ENCODE results near the gene CCDC33. TPM values are rescaled to one million over a fixed set of nuclear protein-coding genes. Genes with fewer than 3 reads are reported as not detected.

Gene CCDC33
- total RNA-seq, 4 donors from 2014 or later: 0.40 TPM; not detected in 3

DNA sequence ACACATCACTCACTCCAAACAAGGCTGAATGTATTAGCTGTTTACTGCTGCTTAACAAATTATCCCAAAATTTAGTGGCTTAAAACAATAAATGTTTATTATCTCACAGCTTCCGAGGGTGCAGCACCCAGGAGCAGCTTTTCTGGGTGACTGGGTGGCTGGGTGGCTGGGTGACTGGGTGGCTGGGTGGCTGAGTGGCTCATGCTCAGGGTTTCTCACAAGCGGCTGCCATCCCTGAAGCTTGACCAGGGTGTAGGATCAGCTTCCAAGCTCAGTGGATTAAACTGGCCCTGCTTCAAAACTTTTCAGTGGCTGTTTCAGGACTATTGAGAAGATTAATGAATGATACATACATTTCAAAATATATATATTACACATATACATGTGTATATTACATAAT is 133.6 kb downstream of the CCDC33 start:
- DNase-seq: peak in 1 of 3 donors; percentile 7
- H3K27ac ChIP-seq: no peak overlapping the region
- TF ChIP-seq POLR2A (IDR thresholded peaks at IDR 0.05): no peak
- no peak for TF ChIP-seq CTCF (IDR thresholded peaks at IDR 0.05)
- H3K9me3 ChIP-seq: no peaks in the 10 kb centered on the region
- H3K4me3 ChIP-seq: no peak overlapping the region
- H3K36me3 ChIP-seq: no peaks in the 10 kb centered on the region
- H3K4me1 ChIP-seq: peaks cover 0 to 9% (median 3%) of the 10 kb centered on the region in 4 donors
- H3K27me3 ChIP-seq: no peaks in the 10 kb centered on the region

- Histone ChIP-seq H3K27ac (no peak overlapping the region), H3K27me3 (no peaks in the 10 kb centered on the region), H3K4me1 (peaks cover 0 to 13% (median 3%) of the 10 kb centered on the region in 4 donors), H3K4me3 (no peak overlapping the region), H3K36me3 (no peaks in the 10 kb centered on the region), H3K9me3 (no peaks in the 10 kb centered on the region)
- no peak for TF ChIP-seq POLR2A (IDR thresholded peaks at IDR 0.05)
- TF ChIP-seq CTCF (IDR thresholded peaks at IDR 0.05): no peak
- peak in 1 of 3 donors; percentile 2 for DNase-seq
Measured at GRCh38 chr15:74370471-74370870, 134.3 kb downstream of the CCDC33 start.

DNA sequence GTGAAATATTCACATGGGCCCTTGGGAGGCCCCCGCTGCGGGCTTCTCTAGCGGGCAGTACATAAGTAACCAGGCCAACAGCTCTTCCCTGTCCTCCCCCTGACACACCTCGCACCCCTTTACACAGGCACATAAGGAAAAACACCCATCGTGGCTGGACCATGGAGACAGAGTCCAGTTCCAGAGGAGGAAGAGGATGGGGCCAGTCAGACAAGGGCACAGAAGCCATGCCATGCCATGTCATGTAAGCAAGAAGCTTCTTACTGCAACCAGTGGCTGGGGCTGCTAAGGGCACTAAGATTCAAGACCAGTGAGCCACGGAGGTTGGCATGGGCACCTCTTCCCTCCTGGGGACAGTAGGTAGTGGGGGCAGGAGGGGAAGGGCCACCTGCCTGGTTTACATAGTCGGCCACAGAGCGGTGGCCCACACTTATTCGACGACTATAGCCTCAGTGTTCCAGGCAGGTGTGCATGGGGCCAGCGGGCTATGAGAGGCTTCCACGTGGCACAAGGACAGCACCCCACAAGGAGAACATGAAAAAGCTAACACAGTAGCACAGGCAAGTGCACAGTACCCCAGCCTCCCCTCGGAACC is 137.0 kb downstream of the CCDC33 start:
- H3K4me3 ChIP-seq: peak overlapping the region in 1 of 4 donors; percentile 75
- H3K27me3 ChIP-seq: no peaks in the 10 kb centered on the region
- H3K36me3 ChIP-seq: no peaks in the 10 kb centered on the region
- H3K27ac ChIP-seq: peak overlapping the region in 1 of 4 donors; percentile 87
- TF ChIP-seq CTCF (IDR thresholded peaks at IDR 0.05): no peak
- no peak for TF ChIP-seq POLR2A (IDR thresholded peaks at IDR 0.05)
- H3K9me3 ChIP-seq: no peaks in the 10 kb centered on the region
- H3K4me1 ChIP-seq: peaks cover 0 to 8% (median 2%) of the 10 kb centered on the region in 4 donors
- no peak for DNase-seq

- H3K27ac ChIP-seq: peak overlapping the region; percentile 24 to 87 (median 54)
- H3K4me1 ChIP-seq: peaks cover 0 to 8% (median 2%) of the 10 kb centered on the region in 4 donors
- H3K36me3 ChIP-seq: no peaks in the 10 kb centered on the region
- no peaks in the 10 kb centered on the region for H3K9me3 ChIP-seq
- DNase-seq: peak; percentile 97 to 98 (median 97)
- TF ChIP-seq POLR2A (IDR thresholded peaks at IDR 0.05) (no peak), CTCF (IDR thresholded peaks at IDR 0.05) (peak; percentile 79 to 90 (median 86))
- H3K4me3 ChIP-seq: peak overlapping the region; percentile 53 to 75 (median 58)
- no peaks in the 10 kb centered on the region for H3K27me3 ChIP-seq
Measured at GRCh38 chr15:74373731-74374647, 137.9 kb downstream of the CCDC33 start.

- no peak for TF ChIP-seq POLR2A (IDR thresholded peaks at IDR 0.05)
- TF ChIP-seq CTCF (IDR thresholded peaks at IDR 0.05): no peak
- no peaks in the 10 kb centered on the region for H3K27me3 ChIP-seq
- peaks cover 0 to 8% (median 2%) of the 10 kb centered on the region in 4 donors for H3K4me1 ChIP-seq
- H3K27ac ChIP-seq: peak overlapping the region in 1 of 4 donors; percentile 87
- peak overlapping the region; percentile 53 to 75 (median 58) for H3K4me3 ChIP-seq
- H3K9me3 ChIP-seq: no peaks in the 10 kb centered on the region
- no peak for DNase-seq
- no peaks in the 10 kb centered on the region for H3K36me3 ChIP-seq
Measured at GRCh38 chr15:74374648-74375302, 138.6 kb downstream of the CCDC33 start.
